Subcutaneous adipose tissue (tissue), 4 donors: ENCODE measurements around the gene RSRC1. TPM values are rescaled to one million over a fixed set of nuclear protein-coding genes. Genes with fewer than 3 reads are reported as not detected.

Experiments used
- total RNA-seq, 4 donors: library from RNA; depleted of rRNA; stranded (reverse); fragments of >200 nt; gene quantifications; one replicate each; pipeline ENCODE4 v1.1.0, GENCODE V29; 2016
- TF ChIP-seq, protein P1 (sequence below): fragments of 450-650 bp; IDR thresholded peaks from one replicate; pipeline ENCODE4 v1.5.1; 2016; ENCODE audit warnings: low read depth, mild to moderate bottlenecking, control low read depth, antibody characterized with exemption, moderate library complexity

Gene RSRC1
- total RNA-seq, 4 donors from 2014 or later: 64.3 to 75.0 (median 68.4) TPM

GRCh38 chr3:158086361-158086760, 23.5 kb upstream of the RSRC1 start:
- TF ChIP-seq, protein P1, sequence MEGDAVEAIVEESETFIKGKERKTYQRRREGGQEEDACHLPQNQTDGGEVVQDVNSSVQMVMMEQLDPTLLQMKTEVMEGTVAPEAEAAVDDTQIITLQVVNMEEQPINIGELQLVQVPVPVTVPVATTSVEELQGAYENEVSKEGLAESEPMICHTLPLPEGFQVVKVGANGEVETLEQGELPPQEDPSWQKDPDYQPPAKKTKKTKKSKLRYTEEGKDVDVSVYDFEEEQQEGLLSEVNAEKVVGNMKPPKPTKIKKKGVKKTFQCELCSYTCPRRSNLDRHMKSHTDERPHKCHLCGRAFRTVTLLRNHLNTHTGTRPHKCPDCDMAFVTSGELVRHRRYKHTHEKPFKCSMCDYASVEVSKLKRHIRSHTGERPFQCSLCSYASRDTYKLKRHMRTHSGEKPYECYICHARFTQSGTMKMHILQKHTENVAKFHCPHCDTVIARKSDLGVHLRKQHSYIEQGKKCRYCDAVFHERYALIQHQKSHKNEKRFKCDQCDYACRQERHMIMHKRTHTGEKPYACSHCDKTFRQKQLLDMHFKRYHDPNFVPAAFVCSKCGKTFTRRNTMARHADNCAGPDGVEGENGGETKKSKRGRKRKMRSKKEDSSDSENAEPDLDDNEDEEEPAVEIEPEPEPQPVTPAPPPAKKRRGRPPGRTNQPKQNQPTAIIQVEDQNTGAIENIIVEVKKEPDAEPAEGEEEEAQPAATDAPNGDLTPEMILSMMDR: no peak

DNA sequence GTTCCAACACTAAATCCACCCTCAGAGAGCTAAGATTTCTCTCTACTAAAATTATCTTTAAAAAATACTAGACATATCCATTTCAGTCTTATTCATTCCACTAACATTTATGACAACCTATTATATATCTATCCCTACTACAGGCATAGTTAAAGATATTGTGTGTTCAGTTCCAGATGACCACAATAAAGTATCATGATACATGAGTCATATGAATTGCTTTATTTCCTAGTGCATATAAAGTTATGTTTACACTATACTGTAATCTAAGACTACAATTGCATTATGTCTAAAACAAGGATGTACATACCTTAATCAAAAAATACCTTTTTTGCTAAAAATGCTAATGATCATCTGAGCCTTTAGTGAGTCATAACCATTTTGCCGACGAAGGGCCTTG, 23.1 kb upstream of the RSRC1 start:
- TF ChIP-seq, protein P1: no peak

- TF ChIP-seq, protein P1: no peak
Observed at GRCh38 chr3:158091531-158091930, 18.4 kb upstream of the RSRC1 start.

DNA sequence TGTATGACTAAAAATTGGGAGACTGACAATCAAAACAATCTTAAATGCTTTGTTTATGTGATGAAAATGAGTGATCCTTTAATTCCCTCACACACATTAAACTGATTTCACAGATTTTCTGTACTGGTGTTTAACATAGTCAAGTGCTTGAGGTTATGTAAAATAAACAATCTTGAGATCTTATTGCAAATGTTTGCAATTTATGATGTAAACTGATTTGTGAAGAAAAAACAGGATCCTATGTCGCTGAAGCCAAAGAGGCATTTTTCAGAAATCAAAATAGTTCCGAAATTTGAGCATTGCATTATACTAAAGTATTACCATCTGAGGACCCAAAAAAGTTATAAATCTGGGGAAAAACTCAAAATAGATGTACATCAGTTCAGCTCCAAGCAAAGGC, 16.4 kb upstream of the RSRC1 start:
- TF ChIP-seq, protein P1: no peak

DNA sequence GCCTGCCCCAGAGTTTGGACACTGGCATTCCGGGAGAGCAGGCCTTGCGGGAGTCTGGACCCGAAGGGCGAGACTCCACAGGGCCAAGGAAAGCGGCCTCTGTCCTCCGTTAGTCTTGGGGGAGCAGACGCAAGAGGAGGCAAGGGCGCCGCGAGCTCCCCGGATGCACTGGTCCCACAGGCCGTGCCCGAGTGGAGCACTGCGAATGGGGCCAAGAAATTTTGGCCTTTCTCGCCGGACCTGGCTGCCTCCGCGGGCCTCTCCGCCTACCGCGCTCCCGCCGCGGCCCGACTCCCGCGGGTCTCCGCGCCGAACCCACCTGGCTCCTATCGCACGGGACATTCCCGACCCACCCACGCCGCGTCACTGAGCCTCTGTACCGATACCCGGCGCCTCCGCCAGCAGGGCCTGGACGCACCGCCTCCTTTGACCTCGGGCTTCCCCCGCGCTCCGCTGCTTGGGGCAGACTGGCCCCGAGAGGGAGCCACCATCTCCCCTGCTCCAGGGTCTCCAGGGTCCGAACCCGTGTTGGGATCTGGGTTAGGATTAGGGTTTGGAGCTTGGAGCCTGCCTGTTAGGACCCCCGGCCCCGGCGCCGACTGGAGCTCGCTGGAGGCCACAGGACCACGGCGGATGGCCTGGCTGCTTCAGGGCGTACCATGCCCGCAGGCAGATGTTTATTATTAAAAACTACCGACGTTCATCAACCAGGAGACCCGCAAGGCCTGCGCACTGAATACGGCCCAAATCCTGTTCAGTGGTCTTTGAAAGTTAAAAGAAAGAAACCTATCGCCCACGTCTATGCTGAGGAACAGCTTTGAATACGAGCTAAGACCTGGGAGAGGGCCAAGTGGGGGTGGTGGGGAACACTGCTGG, 15.4 kb upstream of the RSRC1 start:
- TF ChIP-seq, protein P1: no peak

DNA sequence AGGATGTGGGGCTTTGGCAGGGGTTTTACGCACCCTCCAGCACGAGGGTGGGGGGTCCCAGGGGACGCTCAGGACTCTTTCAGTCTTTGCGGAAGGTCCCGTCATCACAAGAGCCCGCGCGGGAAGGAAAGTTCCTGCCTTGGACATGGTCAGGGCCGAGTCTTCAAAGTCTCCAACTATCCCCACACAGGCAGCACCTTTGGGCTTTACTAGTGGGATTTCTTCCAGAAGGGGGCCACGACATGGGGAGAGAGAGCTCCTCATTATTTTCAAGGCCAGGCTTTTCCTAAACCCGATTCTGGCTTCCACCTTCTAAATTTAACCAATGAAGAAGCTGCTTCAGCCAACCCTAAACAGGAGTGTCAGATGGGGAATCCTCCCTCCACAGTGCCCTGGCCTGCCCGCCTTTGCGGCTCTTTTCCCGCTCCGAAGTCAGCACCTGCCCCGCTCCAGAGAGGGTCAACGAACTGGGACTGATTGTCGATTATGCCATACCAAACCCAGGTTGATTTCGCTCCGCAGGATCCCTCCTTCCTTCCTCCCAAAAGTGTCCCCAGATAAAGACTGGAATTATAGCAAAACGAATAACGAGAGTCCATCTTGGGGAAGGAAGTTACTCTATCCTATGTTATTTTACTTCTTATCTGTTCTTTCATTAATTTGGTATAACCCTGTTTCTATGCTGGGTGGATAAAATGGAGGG, 14.6 kb upstream of the RSRC1 start:
- TF ChIP-seq, protein P1: no peak
